ENCODE measurements around the gene NAIF1.
"Not testable (repeated sequence)": the region's sequence is repeated elsewhere in the genome, so short reads cannot be mapped to it uniquely, and the experiment has no call there.

Gene NAIF1

GRCh38 chr9:128040783-128041182 lies 26.3 kb downstream of the NAIF1 start:
- H3K27ac ChIP-seq; DNase-seq (ENCODE audit: low read depth, low spot score): not testable (repeated sequence)

GRCh38 chr9:128036522-128036921 lies 30.6 kb downstream of the NAIF1 start:
- not testable (repeated sequence) for DNase-seq (ENCODE audit: low read depth, low spot score); H3K27ac ChIP-seq

- peak; percentile 37 for DNase-seq (ENCODE audit: low read depth, low spot score)
- H3K27ac ChIP-seq, result no peak overlapping the region
Observed at GRCh38 chr9:128034821-128035652, 32.1 kb downstream of the NAIF1 start.

- DNase-seq (ENCODE audit: low read depth, low spot score), result no peak
- H3K27ac ChIP-seq, result peak overlapping the region; percentile 10
Observed at GRCh38 chr9:128033609-128034008, 33.5 kb downstream of the NAIF1 start.

GRCh38 chr9:128027705-128028104 lies 39.4 kb downstream of the NAIF1 start:
- DNase-seq (ENCODE audit: low read depth, low spot score), result no peak
- no peak overlapping the region for H3K27ac ChIP-seq

- H3K27ac ChIP-seq, result no peak overlapping the region
- DNase-seq (ENCODE audit: low read depth, low spot score), result no peak
Observed at GRCh38 chr9:128026773-128027541, 40.2 kb downstream of the NAIF1 start.

GRCh38 chr9:128026255-128026772 lies 40.8 kb downstream of the NAIF1 start:
- DNase-seq (ENCODE audit: low read depth, low spot score), result no peak
- H3K27ac ChIP-seq, result no peak overlapping the region

GRCh38 chr9:128025736-128026135 lies 41.4 kb downstream of the NAIF1 start:
- no peak overlapping the region for H3K27ac ChIP-seq
- no peak for DNase-seq (ENCODE audit: low read depth, low spot score)

GRCh38 chr9:128024761-128025308 lies 42.3 kb downstream of the NAIF1 start:
- DNase-seq (ENCODE audit: low read depth, low spot score), result no peak
- no peak overlapping the region for H3K27ac ChIP-seq

- not testable (repeated sequence) for H3K27ac ChIP-seq; DNase-seq (ENCODE audit: low read depth, low spot score)
Observed at GRCh38 chr9:128023671-128024070, 43.4 kb downstream of the NAIF1 start.

GRCh38 chr9:128022886-128023285 lies 44.2 kb downstream of the NAIF1 start:
- H3K27ac ChIP-seq, result no peak overlapping the region
- no peak for DNase-seq (ENCODE audit: low read depth, low spot score)

- DNase-seq (ENCODE audit: low read depth, low spot score), result no peak
- H3K27ac ChIP-seq, result no peak overlapping the region
Observed at GRCh38 chr9:128021098-128021497, 46.0 kb downstream of the NAIF1 start.

- no peak overlapping the region for H3K27ac ChIP-seq
Observed at GRCh38 chr9:128020692-128021091, 46.4 kb downstream of the NAIF1 start.

GRCh38 chr9:128015696-128016095 lies 51.4 kb downstream of the NAIF1 start:
- DNase-seq (ENCODE audit: low read depth, low spot score), result no peak
- no peak overlapping the region for H3K27ac ChIP-seq

More at GRCh38 chr9:128020692-128021091, 46.4 kb downstream of the NAIF1 start:
- DNase-seq (ENCODE audit: low read depth, low spot score), result no peak
